K562 (cell line): ENCODE data around the gene NRXN3. TPM values are rescaled to one million over a fixed set of nuclear protein-coding genes. Genes with fewer than 3 reads are reported as not detected.

Experiments
- DPF2 ChIP-seq: fragments of 450-650 bp; IDR thresholded peaks from 2 replicates; pipeline ENCODE4 v1.6.1; 2016
- EGR1 ChIP-seq: fragments of 450-650 bp; conservative IDR thresholded peaks from 2 replicates; pipeline ENCODE4 v1.6.1; 2017; ENCODE audit warnings: mild to moderate bottlenecking
- EP300 ChIP-seq: IDR thresholded peaks from 2 replicates; pipeline ENCODE4 v1.6.1; 2012; ENCODE audit warnings: low read length, improper control_type of control experiment
- ESRRA ChIP-seq: fragments of 450-650 bp; IDR thresholded peaks from 2 replicates; pipeline ENCODE4 v1.6.1; 2014; ENCODE audit warnings: low read depth, mild to moderate bottlenecking, moderate library complexity, borderline replicate concordance
- FOS ChIP-seq: IDR thresholded peaks from 3 replicates; pipeline ENCODE4 v1.6.1; 2011; ENCODE audit not compliant: insufficient read length; ENCODE audit errors: extremely low read depth
- HMG20A ChIP-seq: fragments of 450-650 bp; formaldehyde crosslinking; conservative IDR thresholded peaks from 2 replicates; pipeline ENCODE4 v1.4.0; 2020; ENCODE audit warnings: mild to moderate bottlenecking, mixed read lengths
- MCM7 ChIP-seq, 2 experiments: fragments of 450-650 bp; IDR thresholded peaks; 2 replicates each; pipeline ENCODE4 v1.6.1; 2016 to 2018
- PHB2 ChIP-seq: fragments of 450-650 bp; IDR thresholded peaks from 2 replicates; pipeline ENCODE4 v1.6.1; 2017; ENCODE audit warnings: low read depth
- POLR3G ChIP-seq: IDR thresholded peaks from 2 replicates; pipeline ENCODE4 v1.6.1; 2011; ENCODE audit not compliant: insufficient read length, insufficient replicate concordance; ENCODE audit errors: extremely low read depth
- SMARCA4 ChIP-seq: fragments of 450-650 bp; IDR thresholded peaks from 2 replicates; pipeline ENCODE4 v1.6.1; 2016
- SMARCC2 ChIP-seq: fragments of 450-650 bp; IDR thresholded peaks from 2 replicates; pipeline ENCODE4 v1.6.1; 2017; ENCODE audit warnings: antibody characterized with exemption, moderate library complexity, mild to moderate bottlenecking, low read depth
- TCF3 ChIP-seq: sonication (generic); formaldehyde crosslinking; IDR thresholded peaks from 2 replicates; pipeline ENCODE4 v1.4.0; 2020; ENCODE audit warnings: mild to moderate bottlenecking, missing genetic modification reagents
- ZBTB8A ChIP-seq: fragments of 450-650 bp; IDR thresholded peaks from 2 replicates; pipeline ENCODE4 v1.6.1; 2018; ENCODE audit warnings: mild to moderate bottlenecking, moderate library complexity; ENCODE audit not compliant: partially characterized antibody
- ZNF12 ChIP-seq: sonication (generic); formaldehyde crosslinking; IDR thresholded peaks from 2 replicates; pipeline ENCODE4 v1.4.0; 2020; ENCODE audit warnings: mild to moderate bottlenecking, missing genetic modification reagents
- ZNF134 ChIP-seq: fragments of 250-450 bp; sonication (Bioruptor Pico); conservative IDR thresholded peaks from 2 replicates; pipeline ENCODE4 v1.4.0; 2020
- ZNF165 ChIP-seq: fragments of 250-450 bp; sonication (Bioruptor Pico); IDR thresholded peaks from 2 replicates; pipeline ENCODE4 v1.4.0; 2020; ENCODE audit warnings: borderline replicate concordance
- ZNF197 ChIP-seq: fragments of 200-800 bp; sonication (Bioruptor generic); IDR thresholded peaks from 2 replicates; pipeline ENCODE4 v1.6.1; 2016; ENCODE audit warnings: low read depth, missing genetic modification characterization, missing compliant biosample characterization
- ZNF253 ChIP-seq: fragments of 250-450 bp; sonication (Bioruptor Pico); conservative IDR thresholded peaks from 2 replicates; pipeline ENCODE4 v1.6.1; 2021; ENCODE audit warnings: mild to moderate bottlenecking
- ZNF311 ChIP-seq: fragments of 250-450 bp; sonication (Bioruptor Pico); IDR thresholded peaks from 2 replicates; pipeline ENCODE4 v1.4.0; 2020; ENCODE audit warnings: mild to moderate bottlenecking, moderate library complexity
- ZNF766 ChIP-seq: fragments of 200-800 bp; sonication (Bioruptor generic); conservative IDR thresholded peaks from 2 replicates; pipeline ENCODE4 v1.6.1; 2016; ENCODE audit warnings: missing genetic modification characterization, missing compliant biosample characterization
- ZSCAN32 ChIP-seq: fragments of 450-650 bp; formaldehyde crosslinking; IDR thresholded peaks from 2 replicates; pipeline ENCODE4 v1.4.0; 2020; ENCODE audit warnings: mild to moderate bottlenecking, moderate library complexity
- polyA plus RNA-seq, 8 experiments: library from polyadenylated mRNA; depleted of rRNA in 4 of 8; stranded (reverse) in 5 of 8; unstranded in 3 of 8; fragments of >200 nt; fragmentation: Nextera tagmentation in 2 of 8; fragmentation: Illumina TruSeq in 1 of 8; extraction: Ambion mirVana in 2 of 8; extraction: Trizol in 1 of 8; gene quantifications; 2 replicates each; pipeline versions ENCODE4 v1.2.1 to v1.2.3, GENCODE V29; 2011 to 2014; ENCODE audit warnings: inconsistent platforms in 1 of 8, missing spikeins in 1 of 8
- total RNA-seq, 7 experiments: library from RNA; depleted of rRNA in 6 of 7; stranded (reverse); fragments of >200 nt in 6 of 7; fragmentation: Illumina TruSeq in 2 of 7; extraction: Trizol in 2 of 7; gene quantifications; 2 replicates each; pipeline versions ENCODE4 v1.2.1 to v1.2.3, GENCODE V29; 2011 to 2021; ENCODE audit warnings: low replicate concordance in 1 of 7
- TF ChIP-seq, protein P1 (sequence below), 2 experiments: fragments of 450-650 bp; formaldehyde crosslinking in 1 of 2; IDR thresholded peaks; 2 replicates each; pipeline versions ENCODE4 v1.4.0 to v1.6.1; 2014 to 2020; ENCODE audit warnings: mild to moderate bottlenecking in 2 of 2, borderline replicate concordance in 1 of 2, low read depth in 1 of 2
- TF ChIP-seq, protein P2 (sequence below), 2 experiments: fragments of 450-650 bp in 1 of 2; sonication (generic) in 1 of 2; formaldehyde crosslinking; conservative IDR thresholded peaks; 2 replicates each; pipeline versions ENCODE4 v1.4.0 to v1.8.1; 2020 to 2022; ENCODE audit warnings: mild to moderate bottlenecking in 1 of 2, missing genetic modification reagents in 1 of 2

Gene NRXN3
- total and polyA plus RNA-seq, 9 of the 15 experiments (the other 6 are each of a cell fraction or from before 2014, with no cell fraction given), result 0.09 TPM; not detected in 8

DNA sequence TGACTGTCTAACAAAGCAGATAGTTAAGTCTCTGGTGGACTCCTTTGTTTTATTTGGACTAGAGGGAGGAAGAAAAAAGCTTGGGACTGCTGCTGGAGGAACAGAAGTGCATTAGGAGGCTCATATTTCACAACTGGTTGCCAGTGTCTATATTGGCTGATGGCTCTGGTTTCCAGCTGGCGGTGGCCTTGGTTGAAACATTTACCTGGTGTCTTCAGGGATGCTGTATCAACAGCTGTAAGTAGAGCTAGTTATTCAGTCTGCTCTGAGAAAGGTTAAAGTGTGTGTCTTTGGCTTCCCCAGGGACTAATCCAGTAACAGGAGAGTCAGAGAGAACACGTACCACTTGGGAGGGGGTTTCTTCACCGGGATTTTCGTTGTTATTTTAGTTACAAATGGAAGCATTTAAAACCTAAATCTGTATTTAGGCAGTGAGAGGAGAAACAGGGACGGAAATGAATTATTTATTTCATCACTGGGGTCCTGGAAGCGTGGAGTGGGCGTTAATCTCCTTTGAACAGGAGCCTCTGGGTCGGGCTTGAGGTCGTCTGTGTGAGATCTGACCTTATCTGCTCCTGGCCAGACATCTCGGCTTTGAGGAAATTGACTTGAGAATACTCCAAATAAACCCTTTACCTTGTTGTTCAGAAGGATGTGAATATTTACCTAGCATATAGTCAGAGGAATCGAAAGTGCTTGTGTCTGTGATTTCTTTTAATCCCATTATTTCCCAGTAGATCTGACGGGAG is 149.9 kb downstream of the NRXN3 start (continued):
- TF ChIP-seq, protein P1, sequence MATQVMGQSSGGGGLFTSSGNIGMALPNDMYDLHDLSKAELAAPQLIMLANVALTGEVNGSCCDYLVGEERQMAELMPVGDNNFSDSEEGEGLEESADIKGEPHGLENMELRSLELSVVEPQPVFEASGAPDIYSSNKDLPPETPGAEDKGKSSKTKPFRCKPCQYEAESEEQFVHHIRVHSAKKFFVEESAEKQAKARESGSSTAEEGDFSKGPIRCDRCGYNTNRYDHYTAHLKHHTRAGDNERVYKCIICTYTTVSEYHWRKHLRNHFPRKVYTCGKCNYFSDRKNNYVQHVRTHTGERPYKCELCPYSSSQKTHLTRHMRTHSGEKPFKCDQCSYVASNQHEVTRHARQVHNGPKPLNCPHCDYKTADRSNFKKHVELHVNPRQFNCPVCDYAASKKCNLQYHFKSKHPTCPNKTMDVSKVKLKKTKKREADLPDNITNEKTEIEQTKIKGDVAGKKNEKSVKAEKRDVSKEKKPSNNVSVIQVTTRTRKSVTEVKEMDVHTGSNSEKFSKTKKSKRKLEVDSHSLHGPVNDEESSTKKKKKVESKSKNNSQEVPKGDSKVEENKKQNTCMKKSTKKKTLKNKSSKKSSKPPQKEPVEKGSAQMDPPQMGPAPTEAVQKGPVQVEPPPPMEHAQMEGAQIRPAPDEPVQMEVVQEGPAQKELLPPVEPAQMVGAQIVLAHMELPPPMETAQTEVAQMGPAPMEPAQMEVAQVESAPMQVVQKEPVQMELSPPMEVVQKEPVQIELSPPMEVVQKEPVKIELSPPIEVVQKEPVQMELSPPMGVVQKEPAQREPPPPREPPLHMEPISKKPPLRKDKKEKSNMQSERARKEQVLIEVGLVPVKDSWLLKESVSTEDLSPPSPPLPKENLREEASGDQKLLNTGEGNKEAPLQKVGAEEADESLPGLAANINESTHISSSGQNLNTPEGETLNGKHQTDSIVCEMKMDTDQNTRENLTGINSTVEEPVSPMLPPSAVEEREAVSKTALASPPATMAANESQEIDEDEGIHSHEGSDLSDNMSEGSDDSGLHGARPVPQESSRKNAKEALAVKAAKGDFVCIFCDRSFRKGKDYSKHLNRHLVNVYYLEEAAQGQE (IDR thresholded peaks at IDR 0.05; ENCODE audit: borderline replicate concordance), result no peak
- TF ChIP-seq, protein P1 (CRISPR knock-in tag; IDR thresholded peaks at IDR 0.05; ENCODE audit: low read depth), result no peak
- TF ChIP-seq EP300 (peak; percentile 87), SMARCA4 (peak; percentile 87), ZSCAN32 (CRISPR knock-in tag) (no peak), SMARCC2 (peak; percentile 69; the same call in 1 of the 2 replicates), FOS (no peak), ZBTB8A (no peak), ZNF766 (peak; percentile 98), ESRRA (no peak), ZNF311 (CRISPR knock-in tag) (no peak), MCM7 (IDR thresholded peaks at IDR 0.05) (no peak), EGR1 (peak; percentile 93), PHB2 (no peak; the same call in 1 of the 2 replicates), HMG20A (CRISPR knock-in tag) (no peak), ZNF134 (no peak), ZNF12 (CRISPR knock-in tag) (no peak), TCF3 (CRISPR knock-in tag) (peak; percentile 90), POLR3G (no peak), ZNF253 (CRISPR knock-in tag) (no peak), DPF2 (peak; percentile 86), ZNF197 (CRISPR knock-in tag) (no peak), ZNF165 (CRISPR knock-in tag) (no peak)
- TF ChIP-seq, protein P2, sequence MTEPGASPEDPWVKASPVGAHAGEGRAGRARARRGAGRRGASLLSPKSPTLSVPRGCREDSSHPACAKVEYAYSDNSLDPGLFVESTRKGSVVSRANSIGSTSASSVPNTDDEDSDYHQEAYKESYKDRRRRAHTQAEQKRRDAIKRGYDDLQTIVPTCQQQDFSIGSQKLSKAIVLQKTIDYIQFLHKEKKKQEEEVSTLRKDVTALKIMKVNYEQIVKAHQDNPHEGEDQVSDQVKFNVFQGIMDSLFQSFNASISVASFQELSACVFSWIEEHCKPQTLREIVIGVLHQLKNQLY (CRISPR knock-in tag; conservative IDR thresholded peaks at IDR 0.05), result no peak
